K562 (cell line): ENCODE data around the gene EMC6. TPM values are rescaled to one million over a fixed set of nuclear protein-coding genes. Genes with fewer than 3 reads are reported as not detected.

Experiments used
- ATF1 ChIP-seq, 2 experiments: fragments of 450-650 bp in 1 of 2; IDR thresholded peaks; 2 replicates each; pipeline ENCODE4 v1.6.1; 2016; ENCODE audit warnings: missing compliant biosample characterization in 1 of 2, missing genetic modification characterization in 1 of 2
- BRD4 ChIP-seq: fragments of 200-600 bp; sonication (generic); IDR thresholded peaks from 2 replicates; pipeline ENCODE4 v1.6.1; 2017; ENCODE audit warnings: inconsistent platforms
- ETV6 ChIP-seq, 3 experiments: fragments of 150-350 bp in 1 of 3; sonication (generic) in 1 of 3; formaldehyde crosslinking in 1 of 3; IDR thresholded peaks; 2 replicates each; pipeline versions ENCODE4 v1.6.1 to v1.8.0; 2014 to 2022; ENCODE audit warnings: borderline replicate concordance in 2 of 3, low read depth in 2 of 3, antibody characterized with exemption in 1 of 3, low read length in 1 of 3, mild to moderate bottlenecking in 1 of 3, missing genetic modification reagents in 1 of 3
- EZH2 ChIP-seq: IDR thresholded peaks from 2 replicates; pipeline ENCODE4 v1.6.1; 2012; ENCODE audit warnings: low read depth, mild to moderate bottlenecking, inconsistent platforms, low read length, borderline replicate concordance
- FOSL1 ChIP-seq: fragments of 200-800 bp; sonication (Bioruptor generic); conservative IDR thresholded peaks from 2 replicates; pipeline ENCODE4 v1.6.1; 2016; ENCODE audit warnings: missing genetic modification characterization, missing compliant biosample characterization
- FOXO4 ChIP-seq: fragments of 450-650 bp; formaldehyde crosslinking; IDR thresholded peaks from 2 replicates; pipeline ENCODE4 v1.4.0; 2020; ENCODE audit warnings: mild to moderate bottlenecking, moderate library complexity
- GATAD2A ChIP-seq: fragments of 450-650 bp; IDR thresholded peaks from 2 replicates; pipeline ENCODE4 v1.6.1; 2017
- HDAC1 ChIP-seq, 2 experiments: fragments of 450-650 bp; IDR thresholded peaks; 2 replicates each; pipeline ENCODE4 v1.6.1; 2016 to 2017; ENCODE audit warnings: inconsistent platforms in 1 of 2, mild to moderate bottlenecking in 1 of 2, moderate library complexity in 1 of 2
- HINFP ChIP-seq: fragments of 450-650 bp; conservative IDR thresholded peaks from 2 replicates; pipeline ENCODE4 v1.6.1; 2016; ENCODE audit warnings: missing genetic modification characterization, low read depth, mild to moderate bottlenecking, control low read depth, missing compliant biosample characterization
- MCM7 ChIP-seq, 2 experiments: fragments of 450-650 bp; IDR thresholded peaks; 2 replicates each; pipeline ENCODE4 v1.6.1; 2016 to 2018
- MEIS2 ChIP-seq: fragments of 450-650 bp; IDR thresholded peaks from 2 replicates; pipeline ENCODE4 v1.6.1; 2014; ENCODE audit warnings: mild to moderate bottlenecking; ENCODE audit not compliant: partially characterized antibody
- SNRNP70 ChIP-seq: fragments of 200-400 bp; formaldehyde crosslinking; optimal IDR thresholded peaks from 2 replicates; pipeline ENCODE3; 2017; ENCODE audit warnings: low read depth, low read length
- UBTF ChIP-seq, 2 experiments: IDR thresholded peaks; 2 replicates each; pipeline ENCODE4 v1.6.1; 2012; ENCODE audit warnings: improper control_type of control experiment in 2 of 2, low read depth in 2 of 2, low read length in 2 of 2, borderline replicate concordance in 1 of 2
- ZKSCAN3 ChIP-seq: fragments of 250-450 bp; sonication (Bioruptor Pico); IDR thresholded peaks from 2 replicates; pipeline ENCODE4 v1.4.0; 2020
- ZNF586 ChIP-seq: fragments of 450-650 bp; formaldehyde crosslinking; conservative IDR thresholded peaks from 2 replicates; pipeline ENCODE4 v1.4.0; 2020; ENCODE audit warnings: mild to moderate bottlenecking, moderate library complexity
- ZNF644 ChIP-seq: fragments of 200-800 bp; sonication (Bioruptor generic); IDR thresholded peaks from 2 replicates; pipeline ENCODE4 v1.6.1; 2016; ENCODE audit warnings: low read depth, missing genetic modification characterization, missing compliant biosample characterization
- polyA plus RNA-seq, 8 experiments: library from polyadenylated mRNA; depleted of rRNA in 4 of 8; stranded (reverse) in 5 of 8; unstranded in 3 of 8; fragments of >200 nt; fragmentation: Nextera tagmentation in 2 of 8; fragmentation: Illumina TruSeq in 1 of 8; extraction: Ambion mirVana in 2 of 8; extraction: Trizol in 1 of 8; gene quantifications; 2 replicates each; pipeline versions ENCODE4 v1.2.1 to v1.2.3, GENCODE V29; 2011 to 2014; ENCODE audit warnings: inconsistent platforms in 1 of 8, missing spikeins in 1 of 8
- total RNA-seq, 7 experiments: library from RNA; depleted of rRNA in 6 of 7; stranded (reverse); fragments of >200 nt in 6 of 7; fragmentation: Illumina TruSeq in 2 of 7; extraction: Trizol in 2 of 7; gene quantifications; 2 replicates each; pipeline versions ENCODE4 v1.2.1 to v1.2.3, GENCODE V29; 2011 to 2021; ENCODE audit warnings: low replicate concordance in 1 of 7
- TF ChIP-seq, protein P1 (sequence below): sonication (generic); formaldehyde crosslinking; IDR thresholded peaks from 2 replicates; pipeline ENCODE4 v1.8.1; 2023; ENCODE audit warnings: mild to moderate bottlenecking, missing genetic modification reagents
- TF ChIP-seq, protein P2 (sequence below): fragments of 450-650 bp; IDR thresholded peaks from 2 replicates; pipeline ENCODE4 v1.6.1; 2016; ENCODE audit warnings: mild to moderate bottlenecking

EMC6 gene
- total and polyA plus RNA-seq, 9 of the 15 experiments (the other 6 are each of a cell fraction or from before 2014, with no cell fraction given), result 2.9 to 136 (median 24.9) TPM

- TF ChIP-seq ZNF644 (tag) (no peak), HINFP (tag) (no peak), EZH2 (no peak), BRD4 (no peak), SNRNP70 (no peak), MEIS2 (peak; percentile 55), MCM7 (IDR thresholded peaks at IDR 0.05) (no peak), ZKSCAN3 (CRISPR knock-in tag) (no peak), UBTF (IDR thresholded peaks at IDR 0.05; ENCODE audit: borderline replicate concordance in 1 of 2, low read depth in 2 of 2, low read length in 2 of 2) (no peak), HDAC1 (IDR thresholded peaks at IDR 0.05) (peak; percentile 53 to 82; a peak in 2 of 4 replicates), ATF1 (CRISPR knock-in tag; IDR thresholded peaks at IDR 0.05) (no peak), ATF1 (tag; IDR thresholded peaks at IDR 0.05) (peak; percentile 65), FOXO4 (no peak), ETV6 (IDR thresholded peaks at IDR 0.05; ENCODE audit: borderline replicate concordance in 1 of 2, low read depth in 2 of 2, low read length in 1 of 2) (no peak; a peak in 1 of 4 replicates), ETV6 (CRISPR knock-in tag; IDR thresholded peaks at IDR 0.05; ENCODE audit: borderline replicate concordance) (no peak), ZNF586 (CRISPR knock-in tag) (no peak), GATAD2A (no peak), FOSL1 (tag) (peak; percentile 73)
- TF ChIP-seq, protein P1, sequence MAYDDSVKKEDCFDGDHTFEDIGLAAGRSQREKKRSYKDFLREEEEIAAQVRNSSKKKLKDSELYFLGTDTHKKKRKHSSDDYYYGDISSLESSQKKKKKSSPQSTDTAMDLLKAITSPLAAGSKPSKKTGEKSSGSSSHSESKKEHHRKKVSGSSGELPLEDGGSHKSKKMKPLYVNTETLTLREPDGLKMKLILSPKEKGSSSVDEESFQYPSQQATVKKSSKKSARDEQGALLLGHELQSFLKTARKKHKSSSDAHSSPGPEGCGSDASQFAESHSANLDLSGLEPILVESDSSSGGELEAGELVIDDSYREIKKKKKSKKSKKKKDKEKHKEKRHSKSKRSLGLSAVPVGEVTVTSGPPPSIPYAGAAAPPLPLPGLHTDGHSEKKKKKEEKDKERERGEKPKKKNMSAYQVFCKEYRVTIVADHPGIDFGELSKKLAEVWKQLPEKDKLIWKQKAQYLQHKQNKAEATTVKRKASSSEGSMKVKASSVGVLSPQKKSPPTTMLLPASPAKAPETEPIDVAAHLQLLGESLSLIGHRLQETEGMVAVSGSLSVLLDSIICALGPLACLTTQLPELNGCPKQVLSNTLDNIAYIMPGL (CRISPR knock-in tag), result no peak
- TF ChIP-seq, protein P2, sequence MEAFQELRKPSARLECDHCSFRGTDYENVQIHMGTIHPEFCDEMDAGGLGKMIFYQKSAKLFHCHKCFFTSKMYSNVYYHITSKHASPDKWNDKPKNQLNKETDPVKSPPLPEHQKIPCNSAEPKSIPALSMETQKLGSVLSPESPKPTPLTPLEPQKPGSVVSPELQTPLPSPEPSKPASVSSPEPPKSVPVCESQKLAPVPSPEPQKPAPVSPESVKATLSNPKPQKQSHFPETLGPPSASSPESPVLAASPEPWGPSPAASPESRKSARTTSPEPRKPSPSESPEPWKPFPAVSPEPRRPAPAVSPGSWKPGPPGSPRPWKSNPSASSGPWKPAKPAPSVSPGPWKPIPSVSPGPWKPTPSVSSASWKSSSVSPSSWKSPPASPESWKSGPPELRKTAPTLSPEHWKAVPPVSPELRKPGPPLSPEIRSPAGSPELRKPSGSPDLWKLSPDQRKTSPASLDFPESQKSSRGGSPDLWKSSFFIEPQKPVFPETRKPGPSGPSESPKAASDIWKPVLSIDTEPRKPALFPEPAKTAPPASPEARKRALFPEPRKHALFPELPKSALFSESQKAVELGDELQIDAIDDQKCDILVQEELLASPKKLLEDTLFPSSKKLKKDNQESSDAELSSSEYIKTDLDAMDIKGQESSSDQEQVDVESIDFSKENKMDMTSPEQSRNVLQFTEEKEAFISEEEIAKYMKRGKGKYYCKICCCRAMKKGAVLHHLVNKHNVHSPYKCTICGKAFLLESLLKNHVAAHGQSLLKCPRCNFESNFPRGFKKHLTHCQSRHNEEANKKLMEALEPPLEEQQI, result no peak
Measured at GRCh38 chr17:3639981-3640596, 28.5 kb upstream of the EMC6 start (continued).
